H9 (cell line): Measurements from ENCODE around the gene RSPO1. TPM values are rescaled to one million over a fixed set of nuclear protein-coding genes. Genes with fewer than 3 reads are reported as not detected.
A peak's percentile ranks its signal among the peaks of the same experiment; 100 is the strongest.

Experiments
- DNase-seq: peaks from one replicate; pipeline ENCODE4 v3.0.0-alpha.2; 2017
- H2AFZ ChIP-seq: one replicate; pipeline ENCODE4 v1.6.1; 2013; ENCODE audit warnings: mild to moderate bottlenecking, low read length, control low read depth, moderate library complexity
- H2AK5ac ChIP-seq: 2 replicates; pipeline ENCODE4 v1.6.1; 2013; ENCODE audit warnings: low read length, control low read depth, mixed read lengths; ENCODE audit not compliant: insufficient read length
- H2BK120ac ChIP-seq: one replicate; pipeline ENCODE4 v1.6.1; 2013; ENCODE audit warnings: low read depth, mild to moderate bottlenecking, low read length, control low read depth, inconsistent platforms; ENCODE audit not compliant: poor library complexity, severe bottlenecking
- H2BK12ac ChIP-seq: 2 replicates; pipeline ENCODE4 v1.6.1; 2013; ENCODE audit warnings: low read length, control low read depth, mixed read lengths, low read depth; ENCODE audit not compliant: insufficient read length
- H2BK15ac ChIP-seq: 2 replicates; pipeline ENCODE4 v1.6.1; 2013; ENCODE audit warnings: low read depth, low read length, control low read depth
- H2BK20ac ChIP-seq: one replicate; pipeline ENCODE4 v1.6.1; 2013; ENCODE audit warnings: low read depth, mild to moderate bottlenecking, low read length, control low read depth, inconsistent platforms; ENCODE audit not compliant: poor library complexity, severe bottlenecking
- H2BK5ac ChIP-seq: 2 replicates; pipeline ENCODE4 v1.6.1; 2013; ENCODE audit warnings: low read length, control low read depth, mixed read lengths; ENCODE audit not compliant: insufficient read length
- H3K14ac ChIP-seq: 2 replicates; pipeline ENCODE4 v1.6.1; 2013; ENCODE audit warnings: low read length, control low read depth; ENCODE audit not compliant: insufficient read depth
- H3K18ac ChIP-seq: 2 replicates; pipeline ENCODE4 v1.6.1; 2013; ENCODE audit warnings: low read depth, mild to moderate bottlenecking, mixed read lengths, low read length, control low read depth; ENCODE audit not compliant: insufficient read length
- H3K23ac ChIP-seq: 2 replicates; pipeline ENCODE4 v1.6.1; 2013; ENCODE audit warnings: low read length, control low read depth, mixed read lengths, low read depth; ENCODE audit not compliant: insufficient read length
- H3K23me2 ChIP-seq: 2 replicates; pipeline ENCODE4 v1.6.1; 2013; ENCODE audit warnings: low read depth, mild to moderate bottlenecking, mixed read lengths, low read length, control low read depth; ENCODE audit not compliant: insufficient read length, poor library complexity, severe bottlenecking
- H3K27ac ChIP-seq: 2 replicates; pipeline ENCODE4 v1.5.1; 2013; ENCODE audit warnings: low read length, control low read depth, mixed read lengths, low read depth; ENCODE audit not compliant: insufficient read length
- H3K27me3 ChIP-seq: 2 replicates; pipeline ENCODE4 v1.6.1; 2013; ENCODE audit warnings: low read length, control low read depth, inconsistent platforms; ENCODE audit not compliant: insufficient read depth
- H3K4ac ChIP-seq: 2 replicates; pipeline ENCODE4 v1.6.1; 2013; ENCODE audit warnings: low read depth, mild to moderate bottlenecking, control low read depth, inconsistent platforms, low read length, moderate library complexity
- H3K4me1 ChIP-seq: 2 replicates; pipeline ENCODE4 v1.6.1; 2013; ENCODE audit warnings: low read length, control low read depth, inconsistent platforms; ENCODE audit not compliant: insufficient read depth
- H3K4me2 ChIP-seq: 2 replicates; pipeline ENCODE4 v1.6.1; 2013; ENCODE audit warnings: low read length, control low read depth, mixed read lengths; ENCODE audit not compliant: insufficient read length, insufficient read depth
- H3K56ac ChIP-seq: 2 replicates; pipeline ENCODE4 v1.6.1; 2013; ENCODE audit warnings: low read depth, mild to moderate bottlenecking, mixed read lengths, low read length, control low read depth; ENCODE audit not compliant: insufficient read length
- H3K79me1 ChIP-seq: 2 replicates; pipeline ENCODE4 v1.6.1; 2013; ENCODE audit warnings: low read depth, mild to moderate bottlenecking, moderate library complexity, low read length, control low read depth, inconsistent platforms; ENCODE audit not compliant: insufficient read depth, poor library complexity, severe bottlenecking
- H3K79me2 ChIP-seq: 2 replicates; pipeline ENCODE4 v1.6.1; 2013; ENCODE audit warnings: low read length, control low read depth, inconsistent platforms; ENCODE audit not compliant: insufficient read depth
- H3K9ac ChIP-seq: 2 replicates; pipeline ENCODE4 v1.6.1; 2013; ENCODE audit warnings: low read length, control low read depth, mixed read lengths; ENCODE audit not compliant: insufficient read length; ENCODE audit errors: extremely low read depth
- H3K9me3 ChIP-seq: one replicate; pipeline ENCODE4 v1.6.1; 2013; ENCODE audit warnings: low read depth, low read length, inconsistent platforms; ENCODE audit not compliant: control insufficient read depth
- H3T11ph ChIP-seq: one replicate; pipeline ENCODE4 v1.6.1; 2013; ENCODE audit warnings: mild to moderate bottlenecking, low read length, control low read depth, inconsistent platforms
- H4K20me1 ChIP-seq: one replicate; pipeline ENCODE4 v1.6.1; 2013; ENCODE audit not compliant: control insufficient read depth, insufficient read length, insufficient read depth
- H4K5ac ChIP-seq: 2 replicates; pipeline ENCODE4 v1.6.1; 2013; ENCODE audit warnings: low read depth, mild to moderate bottlenecking, mixed read lengths, low read length, control low read depth; ENCODE audit not compliant: insufficient read length
- H4K8ac ChIP-seq: replicated peaks from 2 replicates; pipeline ENCODE4 v1.6.1; 2013; ENCODE audit warnings: low read length, control low read depth, mixed read lengths, low read depth; ENCODE audit not compliant: insufficient read length
- H4K91ac ChIP-seq: 2 replicates; pipeline ENCODE4 v1.6.1; 2013; ENCODE audit warnings: low read depth, mild to moderate bottlenecking, moderate library complexity, mixed read lengths, low read length, control low read depth; ENCODE audit not compliant: insufficient read length
- H3K27ac Mint-ChIP-seq, 3 experiments: 2 replicates in 2 of 3; 3 replicates in 1 of 3; pipeline ENCODE4 v1.8.0; 2020 to 2021; ENCODE audit warnings: mixed read lengths in 3 of 3, mild to moderate bottlenecking in 1 of 3, moderate library complexity in 1 of 3
- H3K27me3 Mint-ChIP-seq: 2 replicates; pipeline ENCODE4 v1.8.0; 2021; ENCODE audit warnings: low read depth, mild to moderate bottlenecking, moderate library complexity, mixed read lengths
- H3K36me3 Mint-ChIP-seq, 3 experiments: 2 replicates in 2 of 3; 3 replicates in 1 of 3; pipeline ENCODE4 v1.8.0; 2020 to 2021; ENCODE audit warnings: low read depth in 3 of 3, mixed read lengths in 3 of 3; ENCODE audit not compliant: insufficient read depth in 1 of 3
- H3K4me1 Mint-ChIP-seq, 2 experiments: 2 replicates each; pipeline ENCODE4 v1.8.0; 2020; ENCODE audit warnings: mixed read lengths in 2 of 2
- H3K4me3 Mint-ChIP-seq, 2 experiments: 2 replicates in 1 of 2; 3 replicates in 1 of 2; pipeline ENCODE4 v1.8.0; 2020 to 2021; ENCODE audit warnings: mild to moderate bottlenecking in 2 of 2, mixed read lengths in 2 of 2, moderate library complexity in 1 of 2
- H3K9me3 Mint-ChIP-seq, 2 experiments: 2 replicates in 1 of 2; 3 replicates in 1 of 2; pipeline ENCODE4 v1.8.0; 2020; ENCODE audit warnings: mild to moderate bottlenecking in 2 of 2, mixed read lengths in 2 of 2, moderate library complexity in 1 of 2
- CTCF ChIP-seq: fragments of 200-600 bp; sonication (generic); conservative IDR thresholded peaks from 3 replicates; pipeline ENCODE4 v1.8.0; 2021; ENCODE audit warnings: antibody characterized with exemption, mild to moderate bottlenecking
- WGBS: extraction: QIAGEN DNeasy Blood & Tissue Kit; methylation state at CpG from one replicate; pipeline ENCODE4 v1.1.7; 2013; ENCODE audit warnings: missing lambda C conversion rate, low lambda C conversion rate, mixed read lengths; ENCODE audit not compliant: insufficient read length; ENCODE audit errors: extremely low coverage; 5-methylcytosine and 5-hydroxymethylcytosine counted together
- total RNA-seq: library from RNA; stranded (reverse); gene quantifications from 2 replicates; pipeline ENCODE4 v1.2.1, GENCODE V29; 2021

Gene RSPO1
- total RNA-seq, 1 experiment from 2014 or later, result 0.35 TPM

GRCh38 chr1:37596182-37596667 lies 38.5 kb downstream of the RSPO1 start:
- no peak overlapping the region for H3K18ac ChIP-seq
- H4K8ac ChIP-seq, result no peak overlapping the region
- no peak overlapping the region for H3K9ac ChIP-seq
- H3K27ac ChIP-seq, result no peak overlapping the region
- H3K79me1 ChIP-seq, result no peaks in the 10 kb centered on the region
- H3K4ac ChIP-seq, result no peak overlapping the region
- H3K14ac ChIP-seq, result no peak overlapping the region
- no peak overlapping the region for H2BK120ac ChIP-seq
- H2AK5ac ChIP-seq, result no peak overlapping the region
- no peak overlapping the region for H3K56ac ChIP-seq
- peaks cover 6% of the 10 kb centered on the region for H3K23me2 ChIP-seq
- Mint-ChIP-seq H3K4me1 (peaks cover 9 to 18% of the 10 kb centered on the region in 2 experiments; a peak in 3 of 4 replicates), H3K36me3 (peaks cover 8 to 24% (median 23%) of the 10 kb centered on the region in 3 experiments; a peak in 6 of 7 replicates), H3K4me3 (peak overlapping the region; percentile 96 to 99), H3K27me3 (peaks cover 18% of the 10 kb centered on the region), H3K27ac (peak overlapping the region in 1 of 3 experiments; percentile 89; a peak in 2 of 7 replicates), H3K9me3 (peaks cover 0 to 3% of the 10 kb centered on the region in 2 experiments; a peak in 1 of 5 replicates)
- no peak overlapping the region for H2BK15ac ChIP-seq
- no peak for DNase-seq
- H4K91ac ChIP-seq, result no peak overlapping the region
- no peak overlapping the region for H4K5ac ChIP-seq
- H3K23ac ChIP-seq, result no peak overlapping the region
- TF ChIP-seq CTCF, result no peak
- H3T11ph ChIP-seq, result no peak overlapping the region
- no peak overlapping the region for H2BK5ac ChIP-seq
- H2BK20ac ChIP-seq, result no peak overlapping the region
- peaks cover 20% of the 10 kb centered on the region; the same call in 1 of the 2 replicates for H3K79me2 ChIP-seq
- no peaks in the 10 kb centered on the region for H3K27me3 ChIP-seq
- no peaks in the 10 kb centered on the region for H4K20me1 ChIP-seq
- no CpG with 5 or more reads among the region's 3 CpGs for WGBS
- H3K4me1 ChIP-seq, result no peaks in the 10 kb centered on the region; the same call in 1 of the 2 replicates
- peak overlapping the region; percentile 80 for H3K4me2 ChIP-seq
- H3K9me3 ChIP-seq, result no peaks in the 10 kb centered on the region
- no peak overlapping the region for H2AFZ ChIP-seq
- H2BK12ac ChIP-seq, result no peak overlapping the region
